Bronchial epithelial cell (primary cell): ENCODE data around the gene RBM44. TPM values are rescaled to one million over a fixed set of nuclear protein-coding genes. Genes with fewer than 3 reads are reported as not detected.
"Not testable (repeated sequence)": the region's sequence is repeated elsewhere in the genome, so short reads cannot be mapped to it uniquely, and the experiment has no call there.

Experiments
- DNase-seq: peaks from one replicate; pipeline ENCODE4 v3.0.0-alpha.2; 2010; ENCODE audit warnings: low read depth
- FAIRE-seq: peaks from 2 replicates; lab custom pipeline; 2011; peaks lifted over from hg19 to GRCh38; lab: Jason Lieb, UNC
- H3K27me3 ChIP-seq: 2 replicates; pipeline ENCODE4 v1.5.1; 2011; ENCODE audit warnings: low read length; ENCODE audit not compliant: control insufficient read depth, insufficient read depth
- H3K36me3 ChIP-seq: 2 replicates; pipeline ENCODE4 v1.5.1; 2011; ENCODE audit warnings: low read length; ENCODE audit not compliant: control insufficient read depth, insufficient read depth
- H3K4me3 ChIP-seq: 2 replicates; pipeline ENCODE4 v1.5.1; 2011; ENCODE audit warnings: mild to moderate bottlenecking, low read depth, low read length, control low read depth
- CTCF ChIP-seq: IDR thresholded peaks from 2 replicates; pipeline ENCODE4 v1.5.1; 2011; ENCODE audit warnings: mild to moderate bottlenecking, moderate library complexity, low read length, control low read depth, inconsistent platforms; ENCODE audit not compliant: insufficient read depth, severe bottlenecking
- total RNA-seq: library from RNA; depleted of rRNA; stranded (reverse); fragments of >200 nt; gene quantifications from 2 replicates; pipeline ENCODE4 v1.2.1, GENCODE V29; 2014

Gene RBM44
- total RNA-seq, 1 donor from 2014 or later, result 0.26 TPM

- H3K4me3 ChIP-seq, result no peak overlapping the region
- DNase-seq (no peak), FAIRE-seq (no peak)
- no peak for TF ChIP-seq CTCF
- no peaks in the 10 kb centered on the region for H3K36me3 ChIP-seq
- H3K27me3 ChIP-seq, result no peaks in the 10 kb centered on the region
Measured at GRCh38 chr2:237841051-237841450, 42.5 kb downstream of the RBM44 start.

- DNase-seq, H3K4me3 ChIP-seq, FAIRE-seq, H3K27me3 ChIP-seq, H3K36me3 ChIP-seq: not testable (repeated sequence)
Measured at GRCh38 chr2:237848940-237849339, 50.4 kb downstream of the RBM44 start.

GRCh38 chr2:237854295-237854694, 55.7 kb downstream of the RBM44 start:
- DNase-seq (no peak), FAIRE-seq (no peak)
- Histone ChIP-seq H3K36me3 (no peaks in the 10 kb centered on the region), H3K27me3 (peaks cover 4% of the 10 kb centered on the region), H3K4me3 (no peak overlapping the region)
- TF ChIP-seq CTCF, result no peak

- TF ChIP-seq CTCF, result no peak
- FAIRE-seq, result peak; percentile 70
- Histone ChIP-seq H3K36me3 (no peaks in the 10 kb centered on the region), H3K4me3 (no peak overlapping the region), H3K27me3 (peaks cover 2% of the 10 kb centered on the region)
- no peak for DNase-seq
Measured at GRCh38 chr2:237857791-237858190, 59.2 kb downstream of the RBM44 start.

GRCh38 chr2:237858294-237859081, 59.9 kb downstream of the RBM44 start:
- DNase-seq (peak; percentile 72), FAIRE-seq (peak; percentile 72)
- Histone ChIP-seq H3K36me3 (no peaks in the 10 kb centered on the region), H3K27me3 (peaks cover 2% of the 10 kb centered on the region), H3K4me3 (peak overlapping the region; percentile 39)
- peak; percentile 98 for TF ChIP-seq CTCF

- Histone ChIP-seq H3K27me3 (peaks cover 2% of the 10 kb centered on the region), H3K4me3 (peak overlapping the region; percentile 39), H3K36me3 (no peaks in the 10 kb centered on the region)
- FAIRE-seq, result no peak
- DNase-seq, result no peak
- TF ChIP-seq CTCF, result no peak
Measured at GRCh38 chr2:237859082-237859433, 60.5 kb downstream of the RBM44 start.
